Right lobe of liver (tissue), 6 donors: ENCODE data around the gene ELMO1. TPM values are rescaled to one million over a fixed set of nuclear protein-coding genes. Genes with fewer than 3 reads are reported as not detected.

Source experiments
- ATAC-seq, 4 donors: fragments of 200-7000 bp; cut with Tn5 transposase; one replicate each; pipeline ENCODE4 v1.9.1; 2020; ENCODE audit warnings: mild to moderate bottlenecking in 4 of 4, moderate library complexity in 4 of 4
- DNase-seq, 3 donors: peaks; one replicate each; pipeline ENCODE4 v3.0.0-alpha.2; 2020
- H3K27ac ChIP-seq, 3 donors: fragments of 200-600 bp; one replicate each; pipeline ENCODE4 v1.8.0; 2022
- H3K27me3 ChIP-seq, 2 donors: fragments of 200-600 bp; one replicate each; pipeline ENCODE4 v1.8.0; 2022
- H3K36me3 ChIP-seq, 4 donors: fragments of 200-600 bp; sonication (generic) in 1 of 4; one replicate each; pipeline versions ENCODE4 v1.5.1 to v1.8.0; 2017 to 2022; ENCODE audit warnings: control low read depth in 1 of 4
- H3K4me1 ChIP-seq, 4 donors: fragments of 200-600 bp; sonication (generic) in 1 of 4; one replicate each; pipeline versions ENCODE4 v1.5.1 to v1.8.0; 2017 to 2022; ENCODE audit warnings: control low read depth in 1 of 4
- H3K4me3 ChIP-seq, 3 donors: fragments of 200-600 bp; one replicate each; pipeline ENCODE4 v1.8.0; 2022
- H3K9me3 ChIP-seq, 4 donors: fragments of 200-600 bp; sonication (generic) in 1 of 4; one replicate each; pipeline versions ENCODE4 v1.5.1 to v1.8.0; 2017 to 2022; ENCODE audit warnings: control low read depth in 1 of 4
- CTCF ChIP-seq, 4 donors: fragments of 200-600 bp in 3 of 4; fragments of 450-650 bp in 1 of 4; IDR thresholded peaks; one replicate each; pipeline versions ENCODE4 v1.5.1 to v1.8.0; 2016 to 2022; ENCODE audit warnings: antibody characterized with exemption in 4 of 4, mild to moderate bottlenecking in 2 of 4
- POLR2A ChIP-seq: fragments of 450-650 bp; IDR thresholded peaks from one replicate; pipeline ENCODE4 v1.6.1; 2017; ENCODE audit warnings: antibody characterized with exemption, mild to moderate bottlenecking
- WGBS: methylation state at CpG from one replicate; pipeline ENCODE4 v1.1.6; 2018; ENCODE audit warnings: low coverage, low lambda C conversion rate; ENCODE audit not compliant: insufficient coverage; ENCODE audit errors: missing lambda C conversion rate; 5-methylcytosine and 5-hydroxymethylcytosine counted together
- intact Hi-C, 2 donors: fragments of 100-400 bp; cut with DNase I; formaldehyde crosslinking; loops; one replicate each; pipeline versions ENCODE4 v1.11.2 to v1.14.1; 2022
- total RNA-seq, 6 experiments: library from RNA; depleted of rRNA in 2 of 6; stranded (reverse); fragments of >200 nt in 2 of 6; fragmentation: NEBNext Ultra II Directional in 3 of 6; extraction: Animal tissue kit (Norgen Biotek cat#: 25700) in 3 of 6; gene quantifications; one replicate each; pipeline versions ENCODE4 v1.1.0 to v1.2.4, GENCODE V29; 2016 to 2023
- donor health status: DM: no; HTN: yes; CAD: no.
- donor health status: DM: no; HTN: no; CAD: no.
- donor health status: DM: no; HTN: no; CAD: no.
- donor health status: DM: no; HTN: yes; CAD: no.
- donor health status: DM: no; HTN: yes; CAD: no.

ELMO1 gene
- total RNA-seq, 6 experiments from 2014 or later = 18.4 to 55.4 (median 25.1) TPM

GRCh38 chr7:37416378-37417106 lies 32.1 kb downstream of the ELMO1 start:
- ATAC-seq = peak in 2 of 4 donors; percentile 3
- TF ChIP-seq POLR2A (no peak), CTCF (IDR thresholded peaks at IDR 0.05) (no peak)
- Histone ChIP-seq H3K4me1 (peaks cover 0 to 52% (median 18%) of the 10 kb centered on the region in 4 donors), H3K4me3 (no peak overlapping the region), H3K36me3 (no peaks in the 10 kb centered on the region), H3K27me3 (no peaks in the 10 kb centered on the region), H3K9me3 (no peaks in the 10 kb centered on the region), H3K27ac (peak overlapping the region; percentile 55 to 95 (median 87))
- intact Hi-C loops = no loop called here
- DNase-seq = no peak
- 31% methylated on average over 6 of the region's 6 CpGs for WGBS

- no peaks in the 10 kb centered on the region for H3K36me3 ChIP-seq
- peak overlapping the region; percentile 55 to 95 (median 87) for H3K27ac ChIP-seq
- H3K9me3 ChIP-seq = no peaks in the 10 kb centered on the region
- 17% methylated on average over 1 of the region's 1 CpG for WGBS
- intact Hi-C loops = no loop called here
- peak; percentile 45 to 63 (median 49) for ATAC-seq
- TF ChIP-seq POLR2A = no peak
- no peak for TF ChIP-seq CTCF (IDR thresholded peaks at IDR 0.05)
- peaks cover 0 to 52% (median 17%) of the 10 kb centered on the region in 4 donors for H3K4me1 ChIP-seq
- no peaks in the 10 kb centered on the region for H3K27me3 ChIP-seq
- DNase-seq = no peak
- H3K4me3 ChIP-seq = peak overlapping the region in 1 of 3 donors; percentile 1
These were observed 33.0 kb downstream of the ELMO1 start for GRCh38 chr7:37415629-37416028.

- intact Hi-C loops = no loop called here
- H3K4me3 ChIP-seq = peak overlapping the region in 1 of 3 donors; percentile 1
- no peaks in the 10 kb centered on the region for H3K36me3 ChIP-seq
- TF ChIP-seq CTCF (IDR thresholded peaks at IDR 0.05) = no peak
- ATAC-seq (peak; percentile 74 to 89 (median 83)), DNase-seq (peak; percentile 68 to 88 (median 73))
- no peaks in the 10 kb centered on the region for H3K9me3 ChIP-seq
- H3K4me1 ChIP-seq = peaks cover 0 to 64% (median 23%) of the 10 kb centered on the region in 4 donors
- peak overlapping the region; percentile 59 to 95 (median 87) for H3K27ac ChIP-seq
- H3K27me3 ChIP-seq = no peaks in the 10 kb centered on the region
- 22% methylated on average over 5 of the region's 5 CpGs for WGBS
These were observed 34.2 kb downstream of the ELMO1 start for GRCh38 chr7:37414352-37414983.

GRCh38 chr7:37411444-37412034 lies 37.1 kb downstream of the ELMO1 start:
- H3K4me1 ChIP-seq = peaks cover 2 to 79% (median 30%) of the 10 kb centered on the region in 4 donors
- ATAC-seq (no peak), DNase-seq (no peak)
- no peaks in the 10 kb centered on the region for H3K27me3 ChIP-seq
- H3K9me3 ChIP-seq = no peaks in the 10 kb centered on the region
- H3K27ac ChIP-seq = peak overlapping the region in 2 of 3 donors; percentile 5 to 89
- no peak overlapping the region for H3K4me3 ChIP-seq
- TF ChIP-seq CTCF (IDR thresholded peaks at IDR 0.05) (no peak), POLR2A (no peak)
- intact Hi-C loops = no loop called here
- 81% methylated on average over 4 of the region's 4 CpGs for WGBS
- H3K36me3 ChIP-seq = no peaks in the 10 kb centered on the region
